ENCODE results near the gene PTPN20.
"Not testable (repeated sequence)": the region's sequence is repeated elsewhere in the genome, so short reads cannot be mapped to it uniquely, and the experiment has no call there.

DNA sequence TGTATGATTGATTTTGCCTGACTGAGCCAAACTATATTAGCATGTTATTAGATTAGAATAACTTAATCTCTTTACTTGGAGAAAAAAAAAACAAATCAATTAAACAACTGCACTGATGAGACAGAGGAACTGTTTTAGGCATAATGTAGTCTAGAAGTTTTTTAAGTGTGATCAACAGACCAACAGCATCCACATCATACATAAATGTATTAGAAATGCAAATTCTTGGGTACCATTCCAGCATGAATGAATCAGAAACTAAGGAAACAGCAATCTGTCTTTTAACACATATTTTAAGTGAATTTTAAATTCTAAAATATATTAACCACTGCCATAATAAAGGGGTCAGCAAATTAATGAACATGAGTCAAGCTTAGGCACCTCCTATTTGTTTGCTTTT lies 41.5 kb upstream of the PTPN20 start:
- TF ChIP-seq, protein P1, sequence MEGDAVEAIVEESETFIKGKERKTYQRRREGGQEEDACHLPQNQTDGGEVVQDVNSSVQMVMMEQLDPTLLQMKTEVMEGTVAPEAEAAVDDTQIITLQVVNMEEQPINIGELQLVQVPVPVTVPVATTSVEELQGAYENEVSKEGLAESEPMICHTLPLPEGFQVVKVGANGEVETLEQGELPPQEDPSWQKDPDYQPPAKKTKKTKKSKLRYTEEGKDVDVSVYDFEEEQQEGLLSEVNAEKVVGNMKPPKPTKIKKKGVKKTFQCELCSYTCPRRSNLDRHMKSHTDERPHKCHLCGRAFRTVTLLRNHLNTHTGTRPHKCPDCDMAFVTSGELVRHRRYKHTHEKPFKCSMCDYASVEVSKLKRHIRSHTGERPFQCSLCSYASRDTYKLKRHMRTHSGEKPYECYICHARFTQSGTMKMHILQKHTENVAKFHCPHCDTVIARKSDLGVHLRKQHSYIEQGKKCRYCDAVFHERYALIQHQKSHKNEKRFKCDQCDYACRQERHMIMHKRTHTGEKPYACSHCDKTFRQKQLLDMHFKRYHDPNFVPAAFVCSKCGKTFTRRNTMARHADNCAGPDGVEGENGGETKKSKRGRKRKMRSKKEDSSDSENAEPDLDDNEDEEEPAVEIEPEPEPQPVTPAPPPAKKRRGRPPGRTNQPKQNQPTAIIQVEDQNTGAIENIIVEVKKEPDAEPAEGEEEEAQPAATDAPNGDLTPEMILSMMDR (IDR thresholded peaks at IDR 0.05; ENCODE audit: control extremely low read depth in 1 of 3, insufficient read depth in 1 of 3, low read depth in 1 of 3, low read length in 3 of 3), result not testable (repeated sequence)
- not testable (repeated sequence) for TF ChIP-seq POLR2A (IDR thresholded peaks at IDR 0.05; ENCODE audit: control extremely low read depth in 1 of 2, low read depth in 2 of 2, low read length in 2 of 2); SIN3A (conservative IDR thresholded peaks at IDR 0.05 in 1 of 2, IDR thresholded peaks at IDR 0.05 in 1 of 2; ENCODE audit: low read depth in 1 of 2, low read length in 2 of 2)
